ENCODE data around the gene OCSTAMP.
A peak's percentile ranks its signal among the peaks of the same experiment; 100 is the strongest.

DNA sequence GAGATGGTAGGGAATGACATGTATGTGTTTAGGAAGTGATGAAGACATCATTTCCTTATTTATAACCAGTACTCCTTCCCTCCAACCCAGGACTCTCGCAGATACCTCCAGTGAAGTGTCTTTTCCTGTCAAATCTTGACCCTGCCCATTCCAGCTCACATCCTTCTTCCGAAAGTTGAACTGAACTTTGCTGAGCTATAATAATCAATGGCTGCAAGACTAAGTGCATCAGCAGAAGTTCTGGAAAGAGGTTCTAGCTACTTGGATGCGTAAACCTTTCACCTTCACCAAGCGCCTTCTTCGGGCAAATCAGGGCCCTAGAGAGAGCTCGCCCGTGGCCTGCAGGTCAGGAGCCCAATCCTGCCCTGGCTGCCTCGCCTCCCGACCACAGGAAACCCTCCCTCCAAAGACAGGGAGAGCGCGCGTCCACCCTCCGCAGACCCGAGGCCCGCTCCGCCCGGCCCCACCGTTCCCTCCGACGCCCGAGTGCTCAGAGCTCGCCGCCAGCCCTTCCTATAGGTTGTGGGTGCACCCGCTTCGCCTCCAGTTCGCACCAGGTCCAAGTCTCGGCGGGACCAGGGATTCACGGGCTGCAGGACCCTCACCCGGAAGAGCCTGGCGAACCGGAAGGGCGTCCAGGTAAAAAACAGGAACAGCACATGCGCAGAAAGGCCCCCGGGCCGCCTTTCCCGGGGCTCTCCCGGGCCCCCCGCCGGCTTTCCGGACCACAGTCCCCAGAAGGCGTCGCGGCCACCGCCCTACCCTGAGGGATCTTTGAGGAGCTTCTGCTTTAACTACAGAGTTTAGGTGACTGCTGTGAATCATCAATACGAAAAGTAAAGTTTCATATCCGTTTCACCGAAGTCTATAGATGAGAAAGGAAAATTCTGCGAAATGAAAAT is 37.3 kb downstream of the OCSTAMP start, which contains the start of gene ZNF334:
- TF ChIP-seq, protein P1, sequence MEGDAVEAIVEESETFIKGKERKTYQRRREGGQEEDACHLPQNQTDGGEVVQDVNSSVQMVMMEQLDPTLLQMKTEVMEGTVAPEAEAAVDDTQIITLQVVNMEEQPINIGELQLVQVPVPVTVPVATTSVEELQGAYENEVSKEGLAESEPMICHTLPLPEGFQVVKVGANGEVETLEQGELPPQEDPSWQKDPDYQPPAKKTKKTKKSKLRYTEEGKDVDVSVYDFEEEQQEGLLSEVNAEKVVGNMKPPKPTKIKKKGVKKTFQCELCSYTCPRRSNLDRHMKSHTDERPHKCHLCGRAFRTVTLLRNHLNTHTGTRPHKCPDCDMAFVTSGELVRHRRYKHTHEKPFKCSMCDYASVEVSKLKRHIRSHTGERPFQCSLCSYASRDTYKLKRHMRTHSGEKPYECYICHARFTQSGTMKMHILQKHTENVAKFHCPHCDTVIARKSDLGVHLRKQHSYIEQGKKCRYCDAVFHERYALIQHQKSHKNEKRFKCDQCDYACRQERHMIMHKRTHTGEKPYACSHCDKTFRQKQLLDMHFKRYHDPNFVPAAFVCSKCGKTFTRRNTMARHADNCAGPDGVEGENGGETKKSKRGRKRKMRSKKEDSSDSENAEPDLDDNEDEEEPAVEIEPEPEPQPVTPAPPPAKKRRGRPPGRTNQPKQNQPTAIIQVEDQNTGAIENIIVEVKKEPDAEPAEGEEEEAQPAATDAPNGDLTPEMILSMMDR (IDR thresholded peaks at IDR 0.05): no peak
- TF ChIP-seq POLR2A (IDR thresholded peaks at IDR 0.05; ENCODE audit: low read depth): no peak
- peak; percentile 48 to 54 for TF ChIP-seq POLR2AphosphoS5 (IDR thresholded peaks at IDR 0.05)

Data from esophagus muscularis mucosa (tissue), 3 donors.